Right lung (tissue), 5 donors: ENCODE measurements around the gene PARM1. TPM values are rescaled to one million over a fixed set of nuclear protein-coding genes. Genes with fewer than 3 reads are reported as not detected.
"Not testable (repeated sequence)": the region's sequence is repeated elsewhere in the genome, so short reads cannot be mapped to it uniquely, and the experiment has no call there.

ENCODE experiments used
- DNase-seq, 2 donors: peaks; one replicate each; pipeline ENCODE4 v3.0.0-alpha.2; 2013
- polyA plus RNA-seq, 5 donors: library from polyadenylated mRNA; unstranded; fragments of 120-200 nt; gene quantifications; one replicate each; pipeline versions ENCODE4 v1.2.1 to v1.2.3, GENCODE V29; 2013; ENCODE audit warnings: inconsistent platforms in 1 of 5, low replicate concordance in 1 of 5; ENCODE audit not compliant: insufficient read length in 5 of 5, insufficient read depth in 1 of 5

PARM1 gene
- polyA plus RNA-seq, 5 donors: 29.9 to 59.5 (median 44.9) TPM

DNA sequence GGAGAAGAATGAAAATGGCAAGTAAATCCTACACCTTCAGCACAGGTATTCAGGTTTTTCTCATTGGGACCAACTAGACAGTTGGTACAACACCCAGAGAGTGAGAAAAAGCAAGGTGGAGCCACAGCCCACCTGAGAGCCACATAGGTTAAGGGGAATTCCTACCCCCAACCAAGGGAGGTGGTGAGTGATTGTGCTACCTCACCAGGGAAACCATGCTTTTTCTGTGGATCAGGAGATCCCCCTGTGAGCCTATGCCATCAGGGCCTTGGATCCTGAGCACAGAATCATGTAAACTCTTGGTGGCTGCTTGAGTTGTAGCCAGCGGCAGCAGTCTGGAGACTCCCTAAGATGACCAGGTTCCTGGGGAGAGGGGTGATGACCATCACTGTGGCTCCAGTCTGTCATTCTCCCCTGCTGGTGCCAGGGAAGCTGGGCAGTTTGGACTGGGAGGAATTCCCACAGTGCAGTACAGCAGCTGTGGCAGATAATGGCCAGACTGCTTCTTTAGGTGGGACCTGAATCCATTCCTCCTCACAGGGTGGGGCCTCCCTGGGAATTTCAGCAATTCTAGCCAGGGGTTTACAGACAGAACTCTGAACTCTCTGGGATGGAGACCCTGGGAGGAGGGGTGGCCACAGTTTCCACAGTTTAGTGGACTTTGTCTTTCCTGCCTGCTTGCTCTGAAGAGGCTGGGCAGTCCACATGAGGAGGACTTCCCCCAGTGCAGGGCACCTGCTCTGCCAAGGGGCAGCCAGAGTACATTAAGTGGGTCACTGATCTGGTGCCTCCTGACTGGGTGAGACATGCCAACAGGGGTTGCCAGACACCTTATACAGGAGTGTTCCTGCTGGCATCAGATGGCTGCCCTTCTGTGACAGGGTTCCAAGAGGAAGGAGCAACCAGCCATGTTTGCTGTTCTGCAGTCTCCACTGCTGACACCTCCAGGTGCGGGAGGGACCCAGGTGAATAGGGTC is 43.2 kb downstream of the PARM1 start:
- DNase-seq: no peak

GRCh38 chr4:74982546-74983252 is 49.8 kb downstream of the PARM1 start:
- no peak for DNase-seq

GRCh38 chr4:74983253-74983635 is 50.3 kb downstream of the PARM1 start:
- no peak for DNase-seq

- DNase-seq: no peak
These were observed 57.5 kb downstream of the PARM1 start for GRCh38 chr4:74990276-74990875.

DNA sequence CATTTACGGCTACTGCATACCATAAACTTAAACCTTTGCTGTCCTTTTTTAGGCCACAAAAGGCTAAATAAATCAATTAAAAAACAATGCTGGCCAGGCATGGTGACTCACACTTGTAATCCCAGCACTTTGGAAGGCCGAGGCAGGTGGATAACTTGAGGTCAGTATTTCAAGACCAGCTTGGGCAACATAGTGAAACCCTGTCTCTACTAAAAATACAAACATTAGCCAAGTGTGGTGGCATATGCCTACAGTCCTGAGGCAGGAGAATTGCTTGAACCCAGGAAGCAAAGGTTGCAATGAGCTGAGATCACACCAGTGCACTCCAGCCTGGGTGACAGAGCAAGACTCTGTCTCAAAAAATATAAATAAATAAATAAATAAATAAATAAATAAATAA is 61.5 kb downstream of the PARM1 start:
- DNase-seq: not testable (repeated sequence)

GRCh38 chr4:74996996-74997395 is 64.1 kb downstream of the PARM1 start:
- no peak for DNase-seq

- DNase-seq: no peak
These were observed 65.2 kb downstream of the PARM1 start for GRCh38 chr4:74997948-74998729.

GRCh38 chr4:74999714-75000309 is 66.9 kb downstream of the PARM1 start:
- no peak for DNase-seq

- DNase-seq: no peak
These were observed 69.0 kb downstream of the PARM1 start for GRCh38 chr4:75001871-75002270.

GRCh38 chr4:75002381-75002780 is 69.5 kb downstream of the PARM1 start:
- DNase-seq: no peak

- DNase-seq: no peak
These were observed 71.1 kb downstream of the PARM1 start for GRCh38 chr4:75003979-75004378.

DNA sequence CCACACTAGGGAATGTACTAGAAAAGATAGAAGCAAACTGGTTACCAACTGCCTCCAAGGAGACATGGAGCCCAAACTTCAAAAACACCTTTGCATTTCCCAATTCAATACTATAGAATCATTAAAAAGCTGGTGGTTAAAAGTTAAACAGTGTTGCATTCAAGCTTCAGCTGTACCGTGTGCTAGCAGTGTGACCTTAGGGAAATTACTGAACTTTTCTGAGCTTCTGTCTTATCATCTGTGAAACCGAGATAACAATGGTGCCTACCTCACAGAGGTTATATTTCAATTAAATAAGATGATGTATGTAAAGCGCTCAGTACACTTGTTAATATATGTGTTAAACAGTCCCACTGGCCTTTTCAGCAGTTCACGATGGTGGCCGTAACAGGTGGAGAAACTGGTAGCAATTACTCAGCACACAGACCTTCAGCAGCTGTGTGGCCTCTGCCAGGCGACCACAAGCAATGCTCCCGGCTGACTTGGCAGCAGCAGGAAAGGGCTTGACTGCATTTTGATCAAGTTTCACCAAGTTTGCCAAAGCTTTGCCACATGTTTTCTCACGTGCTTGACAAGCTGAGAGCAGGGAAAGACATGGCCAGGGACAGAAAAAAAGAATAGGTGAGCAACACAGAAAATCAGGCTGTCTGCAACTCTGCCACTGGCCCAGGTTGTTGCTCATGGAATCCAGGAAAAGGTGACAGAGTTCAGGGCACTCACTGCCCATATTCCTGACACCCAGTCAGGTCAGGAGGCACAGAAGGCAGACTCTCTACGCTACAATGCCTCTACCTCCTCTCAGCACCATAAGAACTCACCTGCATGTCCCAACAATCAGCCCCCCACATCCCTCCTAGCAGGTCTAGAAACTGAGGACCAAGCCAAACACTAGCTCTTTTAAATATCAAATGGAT is 72.1 kb downstream of the PARM1 start:
- no peak for DNase-seq

GRCh38 chr4:75005727-75006126 is 72.8 kb downstream of the PARM1 start:
- DNase-seq: no peak

- DNase-seq: no peak
These were observed 75.0 kb downstream of the PARM1 start for GRCh38 chr4:75007891-75008290.

- no peak for DNase-seq
These were observed 76.2 kb downstream of the PARM1 start for GRCh38 chr4:75009138-75009537.

DNA sequence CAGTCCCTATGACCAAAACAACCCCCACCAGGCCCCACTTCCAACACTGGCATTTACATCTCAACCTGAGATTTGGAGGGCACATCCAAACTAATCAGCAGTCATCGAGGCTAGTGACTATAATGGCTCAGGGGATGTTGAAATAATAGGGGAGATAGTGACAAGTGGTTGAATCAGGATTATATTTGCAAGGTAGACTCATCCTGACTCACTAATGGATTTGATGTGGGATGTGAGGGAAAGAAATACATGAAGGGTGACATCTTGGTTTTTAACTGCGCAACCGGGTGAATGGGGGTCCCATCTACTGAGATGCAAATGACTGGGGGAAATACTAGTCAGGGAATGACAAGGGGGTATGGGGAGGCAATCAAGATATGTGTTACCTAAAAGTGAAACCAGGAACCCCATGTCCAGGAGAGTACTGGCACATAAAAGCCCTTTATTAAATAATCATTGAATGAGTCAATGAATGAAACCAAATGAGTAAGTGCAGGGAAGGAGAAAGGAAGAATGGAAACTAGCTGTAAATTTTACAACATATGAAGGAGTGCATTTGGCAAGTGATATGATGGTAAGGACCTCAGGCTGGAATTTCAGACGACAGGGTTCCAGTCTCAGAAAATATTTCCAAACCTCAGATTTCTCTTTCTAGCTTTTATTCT is 78.3 kb downstream of the PARM1 start:
- no peak for DNase-seq

- no peak for DNase-seq
These were observed 82.7 kb downstream of the PARM1 start for GRCh38 chr4:75015627-75016026.

- no peak for DNase-seq
These were observed 83.6 kb downstream of the PARM1 start for GRCh38 chr4:75016472-75016871.

- DNase-seq: no peak
These were observed 86.0 kb downstream of the PARM1 start for GRCh38 chr4:75018811-75019479.
